ENCODE measurements around the gene GRID1. TPM values are rescaled to one million over a fixed set of nuclear protein-coding genes. Genes with fewer than 3 reads are reported as not detected.

GRID1 gene
- total RNA-seq, 1 donor from 2014 or later: 0.60 TPM

GRCh38 chr10:86044029-86044428, 322.6 kb downstream of the GRID1 start:
- H3K27ac Mint-ChIP-seq (ENCODE audit: unreplicated experiment): no peak overlapping the region
- H3K36me3 Mint-ChIP-seq (ENCODE audit: low read depth): no peaks in the 10 kb centered on the region
- H3K4me3 Mint-ChIP-seq (ENCODE audit: unreplicated experiment): no peak overlapping the region
- H3K4me1 Mint-ChIP-seq (ENCODE audit: low read depth): no peaks in the 10 kb centered on the region
- peaks cover 3% of the 10 kb centered on the region for H3K9me3 Mint-ChIP-seq (ENCODE audit: low read depth)
- no peaks in the 10 kb centered on the region for H3K27me3 Mint-ChIP-seq (ENCODE audit: low read depth)
- no peak for DNase-seq (ENCODE audit: low spot score)
- no peak for TF ChIP-seq CTCF (IDR thresholded peaks at IDR 0.05)

GRCh38 chr10:86043236-86043635, 323.4 kb downstream of the GRID1 start:
- Mint-ChIP-seq H3K27ac (ENCODE audit: unreplicated experiment) (no peak overlapping the region), H3K4me3 (ENCODE audit: unreplicated experiment) (no peak overlapping the region), H3K27me3 (ENCODE audit: low read depth) (no peaks in the 10 kb centered on the region), H3K4me1 (ENCODE audit: low read depth) (no peaks in the 10 kb centered on the region), H3K36me3 (ENCODE audit: low read depth) (no peaks in the 10 kb centered on the region), H3K9me3 (ENCODE audit: low read depth) (peaks cover 5% of the 10 kb centered on the region)
- TF ChIP-seq CTCF (IDR thresholded peaks at IDR 0.05): no peak
- DNase-seq (ENCODE audit: low spot score): no peak

- Mint-ChIP-seq H3K4me1 (ENCODE audit: low read depth) (no peaks in the 10 kb centered on the region), H3K36me3 (ENCODE audit: low read depth) (no peaks in the 10 kb centered on the region), H3K4me3 (ENCODE audit: unreplicated experiment) (no peak overlapping the region), H3K27ac (ENCODE audit: unreplicated experiment) (no peak overlapping the region), H3K27me3 (ENCODE audit: low read depth) (no peaks in the 10 kb centered on the region), H3K9me3 (ENCODE audit: low read depth) (peaks cover 5% of the 10 kb centered on the region)
- DNase-seq (ENCODE audit: low spot score): no peak
- no peak for TF ChIP-seq CTCF (IDR thresholded peaks at IDR 0.05)
Measured at GRCh38 chr10:86042161-86042560, 324.4 kb downstream of the GRID1 start.

GRCh38 chr10:86041116-86041515, 325.5 kb downstream of the GRID1 start:
- Mint-ChIP-seq H3K4me1 (ENCODE audit: low read depth) (no peaks in the 10 kb centered on the region), H3K27me3 (ENCODE audit: low read depth) (no peaks in the 10 kb centered on the region), H3K27ac (ENCODE audit: unreplicated experiment) (no peak overlapping the region), H3K4me3 (ENCODE audit: unreplicated experiment) (no peak overlapping the region), H3K9me3 (ENCODE audit: low read depth) (peaks cover 5% of the 10 kb centered on the region), H3K36me3 (ENCODE audit: low read depth) (no peaks in the 10 kb centered on the region)
- no peak for TF ChIP-seq CTCF (IDR thresholded peaks at IDR 0.05)
- DNase-seq (ENCODE audit: low spot score): no peak

DNA sequence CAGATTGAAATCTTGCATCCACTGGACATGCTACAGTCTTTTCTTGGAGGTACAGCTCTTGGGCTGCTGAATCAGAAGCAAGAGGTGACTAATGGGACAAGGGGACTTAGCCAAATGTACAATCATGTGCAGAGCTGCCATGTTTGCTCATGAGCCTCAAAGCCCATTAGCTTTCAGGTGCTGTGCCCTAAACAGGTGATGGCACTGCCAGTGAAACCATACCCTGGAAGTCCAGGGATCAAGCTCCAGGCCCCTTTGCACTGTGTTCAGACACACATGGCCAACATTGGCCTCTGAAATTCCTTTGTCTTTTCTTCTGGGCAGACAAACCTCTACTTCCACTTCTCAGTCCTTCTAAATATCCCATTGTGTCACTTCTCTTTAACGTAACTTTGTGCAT, 328.2 kb downstream of the GRID1 start:
- no peaks in the 10 kb centered on the region for H3K4me1 Mint-ChIP-seq (ENCODE audit: low read depth)
- no peaks in the 10 kb centered on the region for H3K27me3 Mint-ChIP-seq (ENCODE audit: low read depth)

More for the DNA sequence above, 328.2 kb downstream of the GRID1 start:
- Mint-ChIP-seq H3K27ac (ENCODE audit: unreplicated experiment) (no peak overlapping the region), H3K36me3 (ENCODE audit: low read depth) (no peaks in the 10 kb centered on the region), H3K9me3 (ENCODE audit: low read depth) (peaks cover 5% of the 10 kb centered on the region), H3K4me3 (ENCODE audit: unreplicated experiment) (no peak overlapping the region)
- no peak for TF ChIP-seq CTCF (IDR thresholded peaks at IDR 0.05)
- no peak for DNase-seq (ENCODE audit: low spot score)
